SK-N-DZ (cell line): ENCODE data around the gene CARD19.
A peak's percentile ranks its signal among the peaks of the same experiment; 100 is the strongest.

Source experiments
- DNase-seq: peaks from one replicate; pipeline ENCODE4 v3.0.0-alpha.2; 2015; ENCODE audit warnings: low spot score

CARD19 gene

DNA sequence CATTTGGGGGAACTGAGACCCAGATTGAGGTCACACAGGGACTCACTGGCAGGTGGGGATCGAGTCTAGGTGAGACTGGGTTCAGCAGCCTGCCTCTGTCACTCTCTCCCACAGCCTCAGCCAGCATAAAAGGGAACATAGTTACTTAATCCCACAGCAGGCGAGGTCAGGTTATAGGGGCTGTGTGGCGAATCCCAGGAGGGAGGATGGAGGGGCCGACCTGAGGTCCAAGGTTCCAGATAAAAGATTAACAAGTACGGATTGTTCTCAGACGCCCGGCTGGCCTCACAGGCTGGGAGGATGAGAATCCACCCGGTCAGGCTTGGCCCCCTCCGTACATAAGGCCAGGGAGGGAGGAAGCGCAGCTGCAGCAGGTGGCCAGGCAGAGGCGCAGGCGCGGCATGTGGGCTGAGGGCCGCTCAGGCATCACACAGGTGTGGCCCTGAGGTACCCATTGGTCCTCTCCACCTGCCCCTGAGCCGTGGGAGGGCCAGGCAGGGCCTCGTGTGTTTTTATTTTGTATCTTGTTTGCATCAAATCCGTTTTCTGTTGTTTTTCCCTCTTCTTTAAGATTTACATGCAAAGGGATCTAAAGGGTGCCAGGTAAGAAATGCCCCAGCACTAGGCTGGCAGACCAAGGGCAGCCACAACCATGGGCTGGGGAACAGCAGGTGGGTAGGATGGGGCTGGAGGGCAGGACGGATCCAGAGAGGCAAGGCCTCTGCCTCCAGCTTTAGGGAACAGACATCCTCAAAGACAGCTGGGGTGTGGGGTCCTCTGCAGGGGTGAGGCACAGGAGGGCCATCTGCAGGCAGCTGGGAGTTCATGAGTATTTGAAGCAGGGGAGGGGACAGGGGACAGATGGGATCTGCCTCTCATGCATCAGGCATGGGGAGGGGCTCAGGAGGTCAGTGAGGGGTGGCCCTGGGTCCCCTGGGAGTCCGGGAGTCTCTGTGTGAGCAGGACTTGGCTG is 33.9 kb upstream of the CARD19 start:
- DNase-seq = no peak

DNA sequence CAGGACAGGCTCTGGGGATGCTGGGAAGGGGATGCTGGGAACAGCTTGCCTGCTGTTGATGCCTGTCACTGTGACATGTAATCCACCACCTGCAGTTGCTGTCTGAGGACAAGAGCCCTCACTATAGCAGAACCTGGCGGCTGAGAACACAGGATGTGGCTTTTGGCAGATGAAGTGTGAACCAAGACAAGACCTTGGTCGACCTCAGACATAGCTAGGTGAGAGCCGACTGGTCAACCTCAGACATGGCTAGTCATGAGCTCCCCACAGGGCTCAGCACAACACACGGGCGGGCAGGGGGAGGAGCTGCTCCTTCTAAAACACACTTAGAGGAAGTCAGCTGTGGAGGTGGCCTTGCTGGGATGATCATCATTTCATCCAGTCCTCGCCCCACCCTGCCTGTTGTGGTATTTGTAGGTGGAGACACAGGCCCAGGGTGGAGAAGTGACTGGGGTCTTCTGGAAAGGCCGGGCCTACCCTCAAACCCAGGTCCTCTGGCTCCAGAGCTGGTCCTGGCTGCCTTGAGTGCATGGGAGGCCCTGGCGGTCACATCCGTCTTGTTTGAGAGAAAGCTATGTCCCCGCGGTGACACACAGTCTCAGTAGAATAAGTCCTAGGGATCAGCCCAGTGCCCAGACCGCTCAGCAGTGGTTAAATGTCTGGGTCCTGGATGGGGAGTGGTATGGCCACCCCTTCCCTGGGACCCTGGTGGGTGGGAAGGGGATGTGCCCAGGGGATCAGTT is 31.5 kb upstream of the CARD19 start:
- no peak for DNase-seq

DNA sequence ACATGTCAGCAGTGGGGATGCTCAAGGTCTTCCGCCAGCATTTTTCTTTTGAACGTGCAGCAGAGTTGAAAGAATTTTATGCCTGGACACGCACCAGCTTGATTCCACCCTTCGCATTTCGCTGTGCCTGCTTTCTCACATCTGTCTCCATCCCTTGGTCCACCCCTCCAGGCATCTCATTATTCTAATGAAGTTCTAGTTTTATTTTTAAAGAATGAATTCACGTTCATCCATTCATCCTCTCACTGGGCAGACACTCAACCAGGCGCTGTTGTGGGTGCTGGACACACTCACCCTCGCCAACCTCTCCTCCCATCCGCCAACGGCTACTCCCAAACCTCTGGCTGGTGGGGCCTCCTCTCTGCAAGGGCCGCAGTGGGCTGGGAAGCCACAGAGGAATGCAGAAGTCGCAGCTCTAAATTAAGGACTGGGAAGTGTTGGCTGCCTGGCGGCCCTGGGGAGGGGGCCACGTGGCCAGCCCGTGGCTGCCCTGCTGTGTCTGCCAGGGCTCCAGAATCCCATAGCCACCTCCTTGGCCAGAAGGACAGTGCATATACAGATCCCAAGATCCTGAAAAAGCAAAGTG is 30.8 kb upstream of the CARD19 start:
- no peak for DNase-seq

DNA sequence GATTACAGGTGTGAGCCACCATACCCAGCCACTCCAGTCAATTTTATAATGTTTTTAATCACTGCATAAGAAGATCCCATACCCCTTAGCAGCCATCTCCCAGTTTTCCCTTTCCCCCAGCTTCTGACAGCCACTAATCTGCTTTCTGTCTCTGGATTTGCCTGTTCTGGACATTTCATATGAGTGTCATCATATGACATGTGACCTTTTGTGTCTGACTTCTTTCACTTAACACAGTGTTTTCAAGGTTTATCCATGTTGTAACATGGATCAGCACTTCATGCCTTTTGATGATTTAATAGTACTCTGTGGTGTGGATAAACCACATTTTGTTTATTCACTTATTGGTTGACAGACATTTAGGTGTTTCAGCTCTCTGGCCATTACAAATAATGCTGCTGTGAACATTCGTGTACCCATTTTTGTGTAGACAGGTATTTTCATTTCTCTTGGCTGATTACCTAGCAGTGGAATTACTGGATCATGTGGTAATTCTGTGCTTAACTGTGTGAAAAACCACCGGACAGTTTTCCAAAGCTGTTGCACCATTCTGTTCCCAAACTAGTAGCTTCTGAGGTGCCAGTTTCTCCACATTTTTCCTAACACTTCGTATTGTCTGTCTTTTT is 28.9 kb upstream of the CARD19 start:
- no peak for DNase-seq

DNA sequence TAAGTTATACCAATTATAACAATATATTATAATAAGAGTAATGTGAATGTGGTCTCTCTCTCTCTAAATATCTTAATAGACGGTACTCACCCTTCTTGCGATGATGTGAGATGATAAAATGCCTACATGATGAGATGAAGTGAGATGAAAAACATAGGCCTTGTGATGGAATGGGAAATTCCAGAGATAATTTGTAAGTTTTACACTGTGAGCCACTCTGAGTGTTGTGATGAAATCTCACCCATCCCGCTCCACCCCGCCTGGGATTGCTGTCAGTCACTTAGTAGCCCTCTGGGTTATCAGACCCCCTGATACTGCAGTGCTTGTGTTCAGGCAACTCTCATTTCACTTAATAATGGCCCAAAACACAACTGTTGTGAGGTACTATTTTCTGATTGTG is 27.1 kb upstream of the CARD19 start:
- no peak for DNase-seq

DNA sequence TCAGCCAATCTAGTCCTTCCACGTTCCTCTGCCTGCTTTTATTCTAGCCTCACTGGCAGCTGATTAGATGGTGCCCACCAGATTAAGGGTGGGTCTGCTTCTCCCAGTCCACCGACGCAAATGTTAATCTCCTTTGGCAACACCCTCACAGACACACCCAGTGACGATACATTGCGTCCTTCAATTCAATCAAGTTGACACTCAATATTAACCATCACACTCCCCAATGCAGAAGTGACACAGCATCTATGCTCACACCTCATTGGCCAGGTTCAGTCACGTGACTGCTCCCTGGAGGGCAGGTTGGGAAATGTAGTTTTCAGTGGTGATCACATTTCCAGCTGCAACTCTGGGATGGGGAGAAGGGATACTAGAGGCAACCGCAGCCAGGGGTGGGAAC is 24.6 kb upstream of the CARD19 start:
- DNase-seq = peak; percentile 74

DNA sequence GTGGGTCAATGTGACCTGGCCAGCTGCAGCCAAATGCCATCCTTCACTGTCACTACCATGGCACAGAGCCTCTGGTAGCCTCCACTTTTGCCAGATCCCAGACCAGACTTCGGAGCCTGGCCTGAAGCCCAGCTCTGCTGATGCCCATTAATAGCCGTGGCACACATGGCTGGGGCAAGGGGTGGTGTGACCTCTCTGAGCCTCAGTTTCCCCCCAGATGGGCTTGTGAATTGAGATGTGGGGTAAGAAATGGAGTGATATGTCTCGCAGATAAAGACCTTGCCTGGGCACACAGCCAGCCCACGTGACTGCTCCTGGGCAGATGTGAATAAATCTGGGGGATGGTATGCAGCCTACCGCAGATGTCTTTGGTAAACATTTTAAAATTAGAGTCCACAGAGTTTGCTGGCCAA is 23.6 kb upstream of the CARD19 start:
- no peak for DNase-seq

DNA sequence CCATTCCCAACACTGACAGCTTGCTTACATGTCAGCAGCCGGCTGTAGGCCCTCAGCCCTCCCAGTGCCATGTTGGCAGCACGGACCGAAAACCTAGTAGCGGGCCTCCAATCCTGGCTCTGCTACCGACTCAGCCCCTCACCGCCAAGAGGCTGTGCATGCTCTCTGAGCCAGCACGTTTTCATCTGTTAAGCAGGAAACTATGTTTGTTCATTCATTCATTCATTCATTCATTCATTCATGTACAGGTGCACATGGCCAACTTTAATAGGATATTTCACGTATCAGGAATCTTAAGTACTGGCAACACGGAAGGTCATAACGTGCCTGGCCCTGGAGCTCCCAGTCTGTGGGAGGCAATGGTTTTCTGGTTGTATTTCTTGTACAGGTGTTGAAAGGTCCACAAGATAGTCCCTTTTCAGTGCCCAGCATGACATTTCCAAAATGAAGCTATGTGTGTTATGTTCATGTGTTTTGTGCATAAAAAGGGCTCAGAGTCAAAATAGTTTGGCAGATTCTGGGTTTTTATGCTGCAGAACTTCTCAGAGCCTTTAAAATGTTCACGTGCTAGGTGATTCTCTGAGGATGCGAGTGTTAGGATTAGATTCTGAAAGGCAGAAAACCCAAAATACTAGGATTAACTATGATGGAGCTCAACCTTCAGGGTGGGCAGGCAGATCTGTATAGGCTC is 19.8 kb upstream of the CARD19 start:
- no peak for DNase-seq

DNA sequence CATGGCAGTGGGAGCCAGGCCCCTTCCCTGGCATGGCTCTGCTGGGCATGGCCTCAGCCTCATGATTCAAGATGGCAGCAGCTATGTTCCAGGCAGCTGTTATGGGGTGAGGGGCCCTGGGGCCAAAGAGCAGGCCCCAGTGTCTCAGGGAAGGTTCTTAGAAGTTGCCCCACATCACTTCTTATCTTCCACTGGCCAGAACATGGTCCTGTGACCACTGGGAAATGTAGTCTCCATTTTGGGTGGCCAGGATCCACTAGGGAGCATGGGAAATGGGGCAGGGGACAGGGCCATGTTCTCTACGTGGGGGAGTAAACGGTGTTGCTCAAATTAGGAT is 19.3 kb upstream of the CARD19 start:
- no peak for DNase-seq

DNA sequence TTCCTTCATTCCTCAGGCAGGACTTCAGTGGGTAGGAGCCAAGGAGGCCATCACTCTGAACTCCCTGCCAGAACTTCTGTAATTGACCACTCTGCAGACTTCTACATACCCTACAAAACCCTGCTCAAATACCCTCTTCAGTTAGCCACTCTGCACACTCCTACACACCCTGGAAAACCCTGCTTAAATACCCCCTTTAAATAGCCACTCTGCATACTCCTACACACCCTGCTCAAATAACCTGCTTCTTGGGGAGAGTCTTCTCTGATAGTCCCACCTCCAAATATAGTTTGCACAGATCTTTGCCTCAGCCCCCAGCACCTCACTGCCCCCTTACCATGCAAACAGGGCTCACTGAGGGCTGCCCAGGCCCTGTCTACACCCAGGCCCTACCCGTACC is 18.6 kb upstream of the CARD19 start:
- DNase-seq = no peak

DNA sequence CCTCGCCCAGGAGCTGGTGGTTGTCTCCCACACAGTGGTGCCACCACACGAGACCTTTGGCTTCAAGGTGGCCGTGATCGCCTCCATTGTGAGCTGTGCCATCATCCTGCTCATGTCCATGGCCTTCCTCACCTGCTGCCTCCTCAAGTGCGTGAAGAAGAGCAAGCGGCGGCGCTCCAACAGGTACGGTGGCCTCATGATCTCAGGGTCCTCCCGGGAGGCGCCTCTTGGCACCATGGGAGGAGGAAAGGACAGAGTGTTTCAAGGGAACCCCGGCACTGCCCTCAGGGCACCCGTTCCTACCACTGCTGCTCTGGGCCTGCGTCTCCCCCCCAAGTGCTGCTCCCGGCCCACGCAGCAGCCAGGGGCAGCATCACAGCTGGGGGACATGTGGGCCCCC is 18.2 kb upstream of the CARD19 start:
- no peak for DNase-seq

DNA sequence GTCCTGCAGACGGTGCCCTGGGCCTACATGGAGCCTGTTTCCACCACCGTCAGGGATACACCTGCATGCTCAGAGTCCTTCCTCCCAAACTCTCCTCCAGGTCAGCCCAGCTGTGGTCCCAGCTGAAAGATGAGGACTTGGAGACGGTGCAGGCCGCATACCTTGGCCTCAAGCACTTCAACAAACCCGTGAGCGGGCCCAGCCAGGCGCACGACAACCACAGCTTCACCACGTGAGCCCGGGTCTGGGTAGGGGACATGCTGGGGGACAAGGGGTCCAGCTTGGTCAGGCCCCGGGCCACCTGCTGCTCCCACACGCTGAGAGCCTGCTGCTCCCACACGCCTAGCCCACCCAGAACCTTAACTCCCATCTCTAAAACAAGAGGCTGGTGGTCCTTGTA is 16.6 kb upstream of the CARD19 start:
- DNase-seq = no peak

DNA sequence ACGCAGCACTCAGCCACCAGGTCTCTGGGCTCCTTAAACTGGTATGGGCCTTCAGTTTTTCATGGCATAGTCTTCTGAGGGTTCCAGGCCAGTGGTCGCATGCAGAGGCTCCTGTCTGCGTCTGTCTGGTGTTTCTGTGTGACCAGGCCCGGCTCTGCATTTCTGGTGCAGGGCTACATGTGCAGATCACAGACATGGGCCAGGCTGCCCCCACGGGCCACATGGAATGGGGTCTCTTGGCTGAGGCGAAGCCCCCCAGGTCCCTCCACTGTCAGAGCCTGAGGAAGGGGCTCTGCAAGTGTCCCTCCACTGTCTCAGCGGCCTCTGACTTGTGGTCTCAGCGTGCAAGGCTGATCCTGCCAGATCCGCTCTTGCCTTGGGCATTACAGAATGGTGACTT is 15.6 kb upstream of the CARD19 start:
- DNase-seq = no peak

DNA sequence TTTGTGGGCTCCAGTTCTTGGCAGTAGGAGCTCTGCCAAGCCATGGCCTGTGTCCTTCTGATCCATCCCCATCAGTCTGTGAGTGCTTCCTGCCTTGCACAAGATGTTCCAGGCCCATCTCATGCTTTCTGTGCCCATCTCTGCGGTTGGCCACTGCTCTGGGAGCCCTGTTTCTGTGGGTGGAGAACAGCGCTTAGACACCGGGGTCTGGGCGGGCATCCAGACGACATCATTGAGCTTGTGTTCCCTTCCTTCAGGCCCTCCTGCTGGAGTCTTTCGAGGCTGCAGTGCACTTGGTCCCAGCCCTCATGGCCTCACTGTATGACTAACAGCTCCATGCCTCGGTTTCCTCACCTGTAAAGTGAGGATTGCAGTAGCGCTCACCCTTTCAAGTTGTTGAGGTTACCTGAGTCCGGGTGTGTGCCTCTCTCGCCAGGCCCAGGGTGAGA is 14.9 kb upstream of the CARD19 start:
- no peak for DNase-seq

DNA sequence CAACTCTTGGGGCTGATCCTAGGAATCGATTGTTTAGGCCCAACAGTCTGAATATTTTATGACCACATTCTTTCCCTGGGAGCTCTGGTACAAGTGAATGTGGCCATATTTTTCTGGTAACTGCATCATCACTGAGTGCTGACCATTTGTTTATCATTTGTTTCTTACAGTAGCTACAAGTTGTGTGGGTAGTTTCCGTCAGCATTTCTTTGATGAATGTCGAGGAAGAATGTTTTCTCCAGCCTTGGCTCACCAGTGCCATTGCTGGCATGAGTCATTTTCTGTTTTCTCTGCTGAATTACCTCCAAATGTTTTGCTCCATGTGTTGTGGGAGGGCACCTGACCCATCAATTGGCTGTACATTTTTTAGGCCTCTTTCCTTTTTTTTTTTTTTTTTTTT is 14.1 kb upstream of the CARD19 start:
- no peak for DNase-seq

DNA sequence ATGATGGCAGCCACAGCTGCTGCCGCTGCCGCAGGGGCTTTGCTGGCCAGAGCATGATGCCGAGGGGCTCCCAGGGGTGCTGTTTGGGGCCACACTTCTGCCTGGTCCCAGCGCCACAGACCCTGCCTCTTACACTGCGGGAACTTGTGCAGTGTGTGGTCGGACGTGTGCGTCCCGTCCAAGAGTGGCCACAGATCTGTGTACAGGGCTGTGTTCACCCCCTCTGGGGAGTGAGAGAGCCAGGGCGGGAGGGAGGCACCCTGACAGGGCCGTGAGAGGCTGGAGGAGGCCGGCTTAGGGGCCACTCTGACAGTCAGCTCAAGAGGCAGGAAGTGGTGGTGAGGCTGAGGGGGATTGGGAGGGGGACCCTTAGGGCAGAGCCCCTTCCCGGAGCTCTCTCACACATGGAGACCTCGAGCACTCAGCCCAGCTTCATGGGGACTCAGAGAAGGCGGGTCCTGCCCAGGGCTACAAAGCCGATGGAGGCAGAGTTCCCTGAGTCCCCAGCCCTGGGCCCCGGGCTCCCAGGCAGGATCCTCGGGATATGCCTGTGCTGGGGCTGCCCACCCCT is 13.1 kb upstream of the CARD19 start:
- no peak for DNase-seq

DNA sequence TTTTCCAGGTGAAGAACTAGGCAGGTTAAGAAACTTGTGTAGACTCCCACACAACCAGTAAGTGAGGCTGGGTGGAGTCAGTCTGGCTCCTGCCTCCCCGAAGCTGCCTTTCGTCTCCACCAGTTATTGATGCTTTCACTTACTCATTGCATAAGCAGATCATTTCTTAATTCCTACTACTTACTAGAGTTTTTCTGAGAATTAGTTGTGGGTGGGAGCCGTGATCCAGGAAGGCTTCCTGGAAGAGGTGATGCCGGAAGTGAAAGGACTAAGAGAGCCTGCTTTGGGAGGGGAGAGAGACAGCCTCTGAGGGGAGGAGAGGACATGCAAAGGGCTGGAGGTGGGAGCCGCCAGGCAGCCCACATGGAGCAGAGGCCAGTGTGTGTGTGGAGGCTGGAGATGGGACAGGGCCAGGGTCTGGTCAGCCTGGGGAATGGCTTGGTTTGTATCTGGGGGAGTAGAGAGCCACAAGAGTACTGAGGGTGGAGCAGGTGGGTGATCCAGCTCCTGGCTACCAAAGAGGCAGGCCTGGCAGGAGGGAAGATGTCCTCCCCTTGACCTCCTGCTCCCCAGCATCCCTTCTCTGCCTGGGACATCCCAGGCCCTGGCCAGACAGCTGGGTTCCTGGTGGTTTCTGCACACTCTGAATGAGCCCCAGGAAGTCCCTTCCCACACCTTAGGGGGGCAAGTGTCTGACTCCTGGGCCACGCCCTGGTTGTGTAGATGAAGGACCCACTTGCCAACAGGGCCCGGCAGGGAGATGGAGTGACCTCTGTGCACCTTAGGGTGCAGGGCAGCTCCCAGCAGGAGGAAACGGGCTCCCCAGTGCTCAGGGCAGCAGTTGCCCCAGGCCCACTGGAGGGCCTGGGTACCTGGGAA is 12.2 kb upstream of the CARD19 start:
- DNase-seq = no peak

DNA sequence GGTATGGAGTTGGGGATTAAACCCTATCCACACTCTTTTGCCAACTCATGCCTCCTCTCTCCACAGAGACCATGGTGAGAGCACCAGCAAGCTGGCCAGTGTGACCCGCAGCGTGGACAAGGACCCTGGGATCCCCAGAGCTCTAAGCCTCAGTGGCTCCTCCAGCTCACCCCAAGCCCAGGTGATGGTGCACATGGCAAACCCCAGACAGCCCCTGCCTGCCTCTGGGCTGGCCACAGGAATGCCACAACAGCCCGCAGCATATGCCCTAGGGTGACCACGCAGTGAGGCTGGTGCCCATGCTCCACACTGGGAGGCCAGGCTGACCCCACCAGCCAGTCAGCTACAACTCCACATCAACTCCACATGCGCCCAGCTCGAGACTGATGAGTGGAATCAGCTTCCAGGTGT is 11.5 kb upstream of the CARD19 start:
- DNase-seq = no peak

DNA sequence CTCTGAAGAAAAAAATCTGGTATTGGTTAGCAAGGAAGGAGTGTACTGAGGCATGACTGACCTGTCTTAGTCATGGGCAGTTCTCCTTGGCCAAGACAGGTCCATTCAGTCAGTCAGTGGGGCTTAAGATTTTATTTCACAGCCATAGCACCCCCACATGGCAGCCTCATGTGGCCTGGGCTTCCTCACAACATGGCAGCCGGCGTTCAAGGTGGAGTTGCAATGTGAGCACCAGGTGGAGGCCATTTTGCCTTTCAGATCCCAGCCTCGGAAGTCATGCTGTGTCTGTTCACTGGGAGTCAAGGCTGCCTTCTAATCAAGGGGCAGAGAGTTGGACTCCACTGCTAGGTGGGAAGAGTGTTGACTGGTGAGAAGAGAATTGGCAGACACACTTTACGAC is 10.3 kb upstream of the CARD19 start:
- DNase-seq = no peak
